Measurements from ENCODE around the gene RND3. TPM values are rescaled to one million over a fixed set of nuclear protein-coding genes. Genes with fewer than 3 reads are reported as not detected.

RND3 gene, protein sequence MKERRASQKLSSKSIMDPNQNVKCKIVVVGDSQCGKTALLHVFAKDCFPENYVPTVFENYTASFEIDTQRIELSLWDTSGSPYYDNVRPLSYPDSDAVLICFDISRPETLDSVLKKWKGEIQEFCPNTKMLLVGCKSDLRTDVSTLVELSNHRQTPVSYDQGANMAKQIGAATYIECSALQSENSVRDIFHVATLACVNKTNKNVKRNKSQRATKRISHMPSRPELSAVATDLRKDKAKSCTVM
- 0.42 TPM for total RNA-seq

DNA sequence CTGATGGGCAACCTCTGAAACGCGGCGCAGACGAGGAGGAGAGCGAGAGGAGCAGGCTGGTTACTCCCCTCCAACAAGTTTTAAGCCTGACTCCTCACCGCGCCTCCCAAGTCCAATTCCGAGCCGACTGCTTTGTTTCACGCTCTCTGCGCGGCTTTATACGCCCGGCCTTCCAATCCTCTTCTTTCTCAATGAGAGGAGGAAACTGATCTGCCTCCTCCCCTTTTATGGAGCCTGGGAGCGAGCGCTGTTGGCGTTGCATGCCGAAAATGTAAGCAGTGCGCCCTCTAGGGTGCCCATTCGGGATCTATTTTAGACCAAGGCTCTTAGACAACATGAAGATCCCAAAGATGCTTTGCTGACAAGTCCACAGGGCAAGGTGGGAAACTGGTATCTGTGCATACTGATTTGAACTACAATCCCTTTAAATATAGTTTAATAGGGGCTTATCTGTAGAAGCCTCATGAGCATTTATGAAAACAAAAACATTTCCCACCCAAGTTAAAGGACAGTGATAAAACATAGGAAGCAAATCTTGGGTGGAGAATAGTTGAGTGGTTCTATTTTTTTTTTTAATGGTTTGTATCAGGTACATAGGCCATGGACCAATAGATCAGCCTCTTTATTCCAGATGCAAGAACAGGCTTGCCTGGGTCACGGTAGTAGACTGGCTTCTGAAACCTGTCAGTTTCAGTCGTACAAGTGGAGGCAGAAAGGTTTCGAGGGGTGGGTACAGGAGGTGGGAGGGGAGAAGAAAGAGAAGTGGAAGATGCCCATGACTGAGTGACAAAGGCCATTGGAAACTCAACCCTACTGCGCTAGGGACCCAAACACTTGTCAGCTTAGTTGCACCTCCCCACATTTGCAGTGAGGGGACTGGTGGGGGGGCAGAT, at the start of gene RND3:
RND3 (minus strand) TSS at position 131 of the 893 bp plus-strand sequence. CDS start 250 bp downstream, outside the sequence.
- Histone ChIP-seq H3K4me3 (ENCODE audit: low read length) (no peak within 1 kb of the TSS), H3K9me3 (ENCODE audit: low read depth, low read length) (no peaks in the 10 kb centered on the region), H3K27me3 (ENCODE audit: insufficient read depth, low read length) (peaks cover 45% of the 10 kb centered on the region), H3K4me1 (ENCODE audit: insufficient read depth, low read length) (no peaks in the 10 kb centered on the region)

GRCh38 chr2:150535176-150535575, 47.7 kb upstream of the RND3 start:
- H3K9me3 ChIP-seq (ENCODE audit: low read depth, low read length): no peaks in the 10 kb centered on the region
- H3K27me3 ChIP-seq (ENCODE audit: insufficient read depth, low read length): no peaks in the 10 kb centered on the region
- no peaks in the 10 kb centered on the region for H3K4me1 ChIP-seq (ENCODE audit: insufficient read depth, low read length)
- H3K4me3 ChIP-seq (ENCODE audit: low read length): no peak overlapping the region

- Histone ChIP-seq H3K4me3 (ENCODE audit: low read length) (no peak overlapping the region), H3K9me3 (ENCODE audit: low read depth, low read length) (no peaks in the 10 kb centered on the region), H3K27me3 (ENCODE audit: insufficient read depth, low read length) (no peaks in the 10 kb centered on the region), H3K4me1 (ENCODE audit: insufficient read depth, low read length) (no peaks in the 10 kb centered on the region)
These were observed 45.4 kb upstream of the RND3 start for GRCh38 chr2:150532879-150533278.

GRCh38 chr2:150532020-150532419, 44.6 kb upstream of the RND3 start:
- H3K4me1 ChIP-seq (ENCODE audit: insufficient read depth, low read length): no peaks in the 10 kb centered on the region
- no peaks in the 10 kb centered on the region for H3K27me3 ChIP-seq (ENCODE audit: insufficient read depth, low read length)
- no peak overlapping the region for H3K4me3 ChIP-seq (ENCODE audit: low read length)
- no peaks in the 10 kb centered on the region for H3K9me3 ChIP-seq (ENCODE audit: low read depth, low read length)

DNA sequence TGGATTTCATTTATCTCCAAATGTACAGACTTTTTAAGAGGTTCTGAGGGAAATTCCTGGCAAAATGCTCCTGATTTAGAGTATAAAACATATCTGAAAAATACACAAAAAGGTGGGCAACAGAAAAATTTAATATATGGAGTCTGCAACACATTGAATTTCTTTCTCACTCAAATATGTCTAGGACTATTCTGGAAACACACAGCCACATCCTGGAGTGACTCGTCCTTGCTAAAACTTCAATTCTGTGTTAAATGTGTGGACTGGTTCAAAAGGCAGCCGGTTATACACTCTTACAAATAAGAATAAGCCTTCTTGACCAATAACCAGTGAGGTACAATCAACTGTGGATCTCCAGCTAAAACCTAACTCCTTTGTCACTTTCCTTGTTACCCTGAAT, 44.1 kb upstream of the RND3 start:
- Histone ChIP-seq H3K4me1 (ENCODE audit: insufficient read depth, low read length) (no peaks in the 10 kb centered on the region), H3K27me3 (ENCODE audit: insufficient read depth, low read length) (no peaks in the 10 kb centered on the region), H3K4me3 (ENCODE audit: low read length) (no peak overlapping the region), H3K9me3 (ENCODE audit: low read depth, low read length) (no peaks in the 10 kb centered on the region)

- Histone ChIP-seq H3K4me3 (ENCODE audit: low read length) (no peak overlapping the region), H3K9me3 (ENCODE audit: low read depth, low read length) (no peaks in the 10 kb centered on the region), H3K4me1 (ENCODE audit: insufficient read depth, low read length) (no peaks in the 10 kb centered on the region), H3K27me3 (ENCODE audit: insufficient read depth, low read length) (no peaks in the 10 kb centered on the region)
These were observed 42.7 kb upstream of the RND3 start for GRCh38 chr2:150530168-150530567.

- no peak overlapping the region for H3K4me3 ChIP-seq (ENCODE audit: low read length)
- no peaks in the 10 kb centered on the region for H3K27me3 ChIP-seq (ENCODE audit: insufficient read depth, low read length)
- no peaks in the 10 kb centered on the region for H3K4me1 ChIP-seq (ENCODE audit: insufficient read depth, low read length)
- no peaks in the 10 kb centered on the region for H3K9me3 ChIP-seq (ENCODE audit: low read depth, low read length)
These were observed 41.7 kb upstream of the RND3 start for GRCh38 chr2:150528861-150529801.

DNA sequence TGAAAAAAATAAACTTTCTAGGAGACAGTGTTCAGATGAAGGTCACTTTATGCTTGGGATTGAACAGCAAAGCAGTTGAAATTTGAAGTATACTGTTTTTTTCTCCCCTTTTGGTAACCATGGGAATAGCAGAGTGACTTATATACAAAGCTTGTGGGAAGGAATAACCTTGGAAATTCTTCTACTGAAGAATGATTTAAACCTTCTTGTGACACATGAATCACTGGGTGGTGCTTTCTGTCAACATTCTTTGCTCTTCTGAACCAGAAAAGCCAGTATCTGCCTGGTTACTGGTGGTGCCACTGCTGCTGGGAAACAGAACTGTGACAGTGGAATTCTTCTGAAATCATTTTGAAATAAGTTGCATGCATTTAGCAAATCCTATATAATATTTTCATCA, 39.4 kb upstream of the RND3 start:
- H3K9me3 ChIP-seq (ENCODE audit: low read depth, low read length): no peaks in the 10 kb centered on the region
- H3K27me3 ChIP-seq (ENCODE audit: insufficient read depth, low read length): no peaks in the 10 kb centered on the region
- H3K4me3 ChIP-seq (ENCODE audit: low read length): no peak overlapping the region
- H3K4me1 ChIP-seq (ENCODE audit: insufficient read depth, low read length): no peaks in the 10 kb centered on the region

GRCh38 chr2:150526006-150526405, 38.5 kb upstream of the RND3 start:
- Histone ChIP-seq H3K4me1 (ENCODE audit: insufficient read depth, low read length) (no peaks in the 10 kb centered on the region), H3K9me3 (ENCODE audit: low read depth, low read length) (no peaks in the 10 kb centered on the region), H3K27me3 (ENCODE audit: insufficient read depth, low read length) (no peaks in the 10 kb centered on the region), H3K4me3 (ENCODE audit: low read length) (no peak overlapping the region)

DNA sequence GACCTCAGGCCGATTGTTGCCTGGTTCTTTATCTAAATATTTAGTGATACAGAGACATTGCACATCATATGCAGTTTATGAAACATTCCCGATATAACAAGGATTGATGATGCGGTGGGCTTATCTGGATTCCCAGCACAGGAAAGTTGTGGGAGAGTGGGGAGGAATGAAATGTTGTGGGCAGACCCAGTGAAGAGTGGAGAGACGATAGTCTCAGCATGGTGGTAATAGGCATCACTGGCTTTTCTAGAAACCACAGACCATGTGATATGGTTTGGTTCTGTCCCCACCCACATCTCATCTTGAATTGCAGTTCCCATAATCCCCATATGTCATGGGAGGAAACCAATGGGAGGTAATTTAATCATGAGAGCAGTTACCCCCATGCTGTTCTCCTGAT, 34.8 kb upstream of the RND3 start:
- H3K4me1 ChIP-seq (ENCODE audit: insufficient read depth, low read length): no peaks in the 10 kb centered on the region
- no peaks in the 10 kb centered on the region for H3K27me3 ChIP-seq (ENCODE audit: insufficient read depth, low read length)
- H3K4me3 ChIP-seq (ENCODE audit: low read length): no peak overlapping the region
- no peaks in the 10 kb centered on the region for H3K9me3 ChIP-seq (ENCODE audit: low read depth, low read length)

- H3K4me3 ChIP-seq (ENCODE audit: low read length): no peak overlapping the region
- no peaks in the 10 kb centered on the region for H3K9me3 ChIP-seq (ENCODE audit: low read depth, low read length)
- no peaks in the 10 kb centered on the region for H3K4me1 ChIP-seq (ENCODE audit: insufficient read depth, low read length)
- H3K27me3 ChIP-seq (ENCODE audit: insufficient read depth, low read length): no peaks in the 10 kb centered on the region
These were observed 33.6 kb upstream of the RND3 start for GRCh38 chr2:150520887-150521664.

DNA sequence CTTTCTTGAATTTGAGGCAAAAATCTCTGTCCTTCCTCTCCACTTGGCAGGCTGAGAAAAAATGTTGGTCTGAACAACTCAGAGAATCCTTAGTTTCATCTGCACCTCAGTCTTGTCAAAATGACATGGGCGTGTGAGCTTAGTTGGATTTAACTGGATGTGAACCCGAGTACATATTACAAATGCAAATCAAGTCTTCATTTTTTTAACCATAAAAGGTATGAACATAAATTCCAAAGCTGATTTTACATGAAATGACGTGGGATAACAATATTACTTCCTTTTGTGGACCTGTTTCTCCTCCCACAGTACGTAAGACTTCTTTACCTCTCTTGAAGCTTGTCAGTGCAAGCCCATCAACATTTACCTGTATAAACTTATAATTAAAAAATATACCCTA, 32.6 kb upstream of the RND3 start:
- no peak overlapping the region for H3K4me3 ChIP-seq (ENCODE audit: low read length)
- H3K4me1 ChIP-seq (ENCODE audit: insufficient read depth, low read length): no peaks in the 10 kb centered on the region
- no peaks in the 10 kb centered on the region for H3K9me3 ChIP-seq (ENCODE audit: low read depth, low read length)
- H3K27me3 ChIP-seq (ENCODE audit: insufficient read depth, low read length): no peaks in the 10 kb centered on the region

DNA sequence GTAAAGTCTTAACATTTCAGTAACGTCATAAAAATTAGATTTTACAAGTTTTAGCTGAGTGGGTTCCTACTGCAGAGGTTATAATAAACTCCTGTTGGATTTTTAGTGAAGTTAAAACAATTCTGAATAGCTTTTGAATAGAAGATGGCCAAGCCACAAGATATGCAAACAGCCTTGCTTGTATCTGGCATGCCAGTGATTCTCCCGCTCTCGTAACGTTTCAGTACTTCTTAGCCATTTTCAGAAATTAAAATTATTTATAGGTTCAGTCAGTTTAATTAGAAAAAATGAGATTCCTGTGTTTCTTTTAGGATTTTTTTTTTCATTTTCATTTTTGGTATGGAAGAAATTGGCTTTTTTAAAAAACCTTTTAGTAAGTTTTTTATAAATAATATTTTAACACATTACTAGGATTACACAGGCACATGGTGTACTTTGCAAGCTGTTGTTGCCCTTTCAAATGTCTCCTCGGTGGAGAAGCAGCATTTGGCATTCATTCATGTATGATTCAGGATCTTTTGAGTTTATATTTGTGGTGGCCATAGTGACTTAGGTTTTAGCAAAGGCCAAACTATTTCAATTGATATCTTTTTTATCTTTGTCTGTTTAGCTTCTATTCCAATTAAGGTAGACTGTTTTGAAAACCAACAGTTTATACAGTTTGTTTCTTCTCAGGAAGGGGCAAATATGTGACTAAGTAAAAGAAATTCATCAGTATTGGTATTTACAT, 30.6 kb upstream of the RND3 start:
- Histone ChIP-seq H3K27me3 (ENCODE audit: insufficient read depth, low read length) (no peaks in the 10 kb centered on the region), H3K9me3 (ENCODE audit: low read depth, low read length) (no peaks in the 10 kb centered on the region), H3K4me1 (ENCODE audit: insufficient read depth, low read length) (no peaks in the 10 kb centered on the region), H3K4me3 (ENCODE audit: low read length) (no peak overlapping the region)

- Histone ChIP-seq H3K27me3 (ENCODE audit: insufficient read depth, low read length) (no peaks in the 10 kb centered on the region), H3K4me1 (ENCODE audit: insufficient read depth, low read length) (no peaks in the 10 kb centered on the region), H3K4me3 (ENCODE audit: low read length) (no peak overlapping the region), H3K9me3 (ENCODE audit: low read depth, low read length) (no peaks in the 10 kb centered on the region)
These were observed 26.2 kb upstream of the RND3 start for GRCh38 chr2:150513647-150514046.

Measured in mononuclear cell (primary cell).